GM18951 (cell line): ENCODE measurements around the gene AAMP.

Experiments
- POLR2A ChIP-seq: IDR thresholded peaks from 4 replicates; pipeline ENCODE4 v1.6.1; 2011; ENCODE audit warnings: mild to moderate bottlenecking; ENCODE audit not compliant: insufficient read length, insufficient read depth; ENCODE audit errors: extremely low read depth
- in situ Hi-C: fragments of 300-500 bp; cut with MboI; formaldehyde crosslinking; loops from one replicate; pipeline ENCODE4 v1.12.0; 2022; ENCODE audit warnings: low sequenced_read_pairs, mixed read lengths, inconsistent platforms; ENCODE audit not compliant: unreplicated experiment

The AAMP gene

GRCh38 chr2:218229851-218230250 lies 40.1 kb downstream of the AAMP start:
- in situ Hi-C loops = no loop called here
- no peak for TF ChIP-seq POLR2A

GRCh38 chr2:218229239-218229638 lies 40.7 kb downstream of the AAMP start:
- in situ Hi-C loops = no loop called here
- TF ChIP-seq POLR2A = no peak

GRCh38 chr2:218228366-218229090 lies 41.4 kb downstream of the AAMP start:
- no peak for TF ChIP-seq POLR2A
- in situ Hi-C loops = no loop called here

GRCh38 chr2:218226903-218227302 lies 43.0 kb downstream of the AAMP start:
- in situ Hi-C loops = no loop called here
- no peak for TF ChIP-seq POLR2A

GRCh38 chr2:218224186-218224585 lies 45.8 kb downstream of the AAMP start:
- in situ Hi-C loops = no loop called here

GRCh38 chr2:218223046-218223445 lies 46.9 kb downstream of the AAMP start:
- in situ Hi-C loops = no loop called here
- no peak for TF ChIP-seq POLR2A

More at GRCh38 chr2:218224186-218224585, 45.8 kb downstream of the AAMP start:
- TF ChIP-seq POLR2A = no peak

GRCh38 chr2:218221000-218221399 lies 48.9 kb downstream of the AAMP start:
- no peak for TF ChIP-seq POLR2A
- in situ Hi-C loops = no loop called here

GRCh38 chr2:218219934-218220333 lies 50.0 kb downstream of the AAMP start:
- TF ChIP-seq POLR2A = no peak
- in situ Hi-C loops = no loop called here

GRCh38 chr2:218218268-218219185 lies 51.4 kb downstream of the AAMP start:
- TF ChIP-seq POLR2A = peak; percentile 20
- in situ Hi-C loops = no loop called here

GRCh38 chr2:218217360-218218267 lies 52.3 kb downstream of the AAMP start:
- TF ChIP-seq POLR2A = no peak
- in situ Hi-C loops = no loop called here

GRCh38 chr2:218216674-218217359 lies 53.1 kb downstream of the AAMP start, which contains the start of gene ARPC2:
TSS of gene ARPC2 (plus strand) at chr2:218217189. CDS start at chr2:218217471, 282 bp downstream.
- TF ChIP-seq POLR2A = peak; percentile 83
- in situ Hi-C loops = no loop called here

GRCh38 chr2:218216336-218216673 lies 53.6 kb downstream of the AAMP start:
- TF ChIP-seq POLR2A = no peak
- in situ Hi-C loops = no loop called here
